Esophagus muscularis mucosa (tissue), 4 donors: ENCODE data around the gene ANKHD1.

Source experiments
- CTCF ChIP-seq, 3 experiments: fragments of 200-600 bp in 2 of 3; fragments of 450-650 bp in 1 of 3; sonication (generic) in 2 of 3; IDR thresholded peaks; one replicate each; pipeline ENCODE4 v1.5.1; 2017 to 2019; ENCODE audit warnings: antibody characterized with exemption in 3 of 3, mild to moderate bottlenecking in 2 of 3, moderate library complexity in 1 of 3
- EP300 ChIP-seq: sonication (generic); formaldehyde crosslinking; IDR thresholded peaks from one replicate; pipeline ENCODE4 v1.6.1; 2017; ENCODE audit warnings: antibody characterized with exemption
- POLR2A ChIP-seq: fragments of 450-650 bp; IDR thresholded peaks from one replicate; pipeline ENCODE4 v1.6.1; 2017; ENCODE audit warnings: antibody characterized with exemption, moderate library complexity, mild to moderate bottlenecking, low read depth
- POLR2AphosphoS5 ChIP-seq, 2 donors: sonication (generic); formaldehyde crosslinking; IDR thresholded peaks; one replicate each; pipeline ENCODE4 v1.6.1; 2017; ENCODE audit warnings: antibody characterized with exemption in 2 of 2

- TF ChIP-seq CTCF (IDR thresholded peaks at IDR 0.05), result no peak
- TF ChIP-seq POLR2A, result no peak
- no peak for TF ChIP-seq POLR2AphosphoS5 (IDR thresholded peaks at IDR 0.05)
- TF ChIP-seq EP300, result no peak
Observed at GRCh38 chr5:140364472-140364765, 37.2 kb upstream of the ANKHD1 start.
